Caki2 (cell line): ENCODE data around the gene ZNF620. TPM values are rescaled to one million over a fixed set of nuclear protein-coding genes. Genes with fewer than 3 reads are reported as not detected.
"Not testable (repeated sequence)": the region's sequence is repeated elsewhere in the genome, so short reads cannot be mapped to it uniquely, and the experiment has no call there.

ENCODE experiments used
- DNase-seq: peaks from one replicate; pipeline ENCODE4 v3.0.0-alpha.2; 2015; ENCODE audit warnings: low read depth
- in situ Hi-C: cut with HindIII; loops from 2 replicates; pipeline ENCODE4 v1.10.0; 2016; ENCODE audit warnings: low sequenced_read_pairs, low pct_unique_long_range_greater_than_20kb, mixed read lengths
- total RNA-seq: library from RNA; depleted of rRNA; stranded (reverse); fragments of >200 nt; shearing (Covaris generic); gene quantifications from 2 replicates; pipeline ENCODE4 v1.2.3, GENCODE V29; 2014; ENCODE audit warnings: low replicate concordance; rRNA removed

Gene ZNF620
- total RNA-seq, 1 experiment from 2014 or later = 0.88 TPM

DNA sequence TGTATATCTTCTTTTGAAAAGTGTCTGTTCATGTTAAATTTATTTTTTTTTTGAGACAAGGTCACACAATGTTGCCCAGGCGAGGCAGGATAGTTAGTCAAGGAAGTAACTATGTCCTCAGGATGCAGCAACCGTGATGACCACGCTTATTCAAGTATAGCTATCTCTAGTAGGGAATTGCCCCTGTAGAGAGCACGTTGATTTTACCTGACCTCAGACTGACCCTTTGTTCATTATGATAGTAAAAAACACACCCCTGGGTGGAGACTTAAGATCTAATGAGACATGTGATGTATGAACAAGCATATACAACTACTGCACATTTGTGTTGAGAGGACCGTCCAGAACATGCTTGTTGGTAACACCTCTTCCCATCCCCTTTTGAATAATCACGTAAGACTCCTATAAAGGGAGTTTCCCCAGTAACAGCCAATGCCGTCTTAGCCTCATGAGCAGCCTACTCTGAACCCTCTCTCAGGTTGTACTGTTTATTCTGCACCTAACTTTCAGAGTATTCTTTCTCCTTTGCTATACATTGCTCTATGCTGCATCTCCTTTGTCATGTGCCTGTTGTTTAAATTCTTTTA is 51.8 kb downstream of the ZNF620 start:
- DNase-seq = peak; percentile 91
- in situ Hi-C loops = no loop called here

DNA sequence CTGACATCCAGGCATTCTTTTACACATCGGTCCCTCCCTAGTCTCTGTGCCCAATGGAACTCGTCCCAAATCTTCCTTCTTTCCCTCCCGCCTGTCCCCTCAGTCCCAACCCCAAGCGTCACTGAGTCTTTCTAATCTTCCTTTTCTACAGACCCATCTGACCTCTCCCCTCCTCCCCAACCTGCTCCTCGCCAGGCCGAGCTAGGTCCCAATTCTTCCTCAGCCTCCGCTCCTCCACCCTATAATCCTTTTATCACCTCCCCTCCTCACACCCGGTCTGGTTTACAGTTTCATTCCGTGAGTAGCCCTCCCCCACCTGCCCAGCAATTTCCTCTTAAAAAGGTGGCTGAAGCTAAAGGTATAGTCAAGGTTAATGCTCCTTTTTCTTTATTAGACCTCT is 56.6 kb downstream of the ZNF620 start:
- in situ Hi-C loops, DNase-seq: not testable (repeated sequence)

DNA sequence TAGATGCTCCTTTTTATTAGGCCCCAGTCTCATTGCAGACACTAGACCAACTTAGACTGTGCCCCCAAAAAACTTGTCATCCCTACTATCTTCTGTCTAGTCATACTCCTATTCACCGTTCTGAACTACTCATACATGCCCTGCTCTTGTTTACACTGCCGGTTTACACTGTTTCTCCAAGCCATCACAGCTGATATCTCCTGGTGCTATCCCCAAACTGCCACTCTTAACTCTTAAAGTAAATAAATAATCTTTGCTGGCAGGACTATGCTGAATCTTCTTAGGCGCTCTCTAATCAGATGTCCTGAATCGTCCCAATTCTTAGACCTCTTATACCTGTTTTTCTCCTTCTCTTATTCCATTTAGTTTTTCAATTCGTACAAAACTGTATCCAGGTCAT is 59.8 kb downstream of the ZNF620 start:
- DNase-seq, in situ Hi-C loops: not testable (repeated sequence)

- DNase-seq = no peak
- in situ Hi-C loops = no loop called here
Observed at GRCh38 chr3:40566694-40567093, 60.9 kb downstream of the ZNF620 start.

Other genes with a start within 250 kb of the ZNF620 start
- 7.4 and 7.6 TPM in 2 replicates for gene EIF1B, start 196.3 kb upstream of the ZNF620 start, total RNA-seq
- gene ENTPD3, start 118.9 kb upstream of the ZNF620 start, total RNA-seq = not detected in 2 replicates
- 102 and 141 TPM in 2 replicates for gene RPL14, start 48.7 kb upstream of the ZNF620 start, total RNA-seq
- gene ZNF619, start 28.9 kb upstream of the ZNF620 start, total RNA-seq = 1.3 and 3.0 TPM in 2 replicates
- 1.5 and 6.9 TPM in 2 replicates for gene ZNF621, start 18.9 kb downstream of the ZNF620 start, total RNA-seq